GM12874 (cell line): Measurements from ENCODE around the gene POLQ.

Experiments
- TF ChIP-seq, protein P1 (sequence below): IDR thresholded peaks from 2 replicates; pipeline ENCODE4 v1.5.1; 2011; ENCODE audit warnings: low read depth, mild to moderate bottlenecking, control low read depth, low read length, moderate library complexity; ENCODE audit not compliant: insufficient read depth

Gene POLQ

DNA sequence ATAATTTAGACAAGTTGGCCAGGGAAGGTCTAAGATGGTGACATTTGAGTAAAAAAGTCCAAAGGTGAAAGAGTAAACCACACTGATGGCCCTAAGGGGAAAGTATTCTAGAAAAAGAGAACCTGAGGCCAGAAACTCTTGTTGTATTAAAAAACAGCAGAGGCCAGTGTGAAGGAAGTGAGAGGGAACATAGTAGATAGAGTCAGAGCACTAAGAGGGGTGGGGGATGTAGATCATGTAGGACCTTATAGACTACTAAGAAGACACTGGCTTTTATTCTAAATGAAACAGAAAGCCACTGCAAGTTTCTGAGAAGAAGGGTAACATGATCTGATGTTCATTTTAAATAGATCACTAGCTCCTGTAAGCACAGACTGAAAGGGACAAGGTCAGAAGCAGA, 14.5 kb downstream of the POLQ start:
- TF ChIP-seq, protein P1, sequence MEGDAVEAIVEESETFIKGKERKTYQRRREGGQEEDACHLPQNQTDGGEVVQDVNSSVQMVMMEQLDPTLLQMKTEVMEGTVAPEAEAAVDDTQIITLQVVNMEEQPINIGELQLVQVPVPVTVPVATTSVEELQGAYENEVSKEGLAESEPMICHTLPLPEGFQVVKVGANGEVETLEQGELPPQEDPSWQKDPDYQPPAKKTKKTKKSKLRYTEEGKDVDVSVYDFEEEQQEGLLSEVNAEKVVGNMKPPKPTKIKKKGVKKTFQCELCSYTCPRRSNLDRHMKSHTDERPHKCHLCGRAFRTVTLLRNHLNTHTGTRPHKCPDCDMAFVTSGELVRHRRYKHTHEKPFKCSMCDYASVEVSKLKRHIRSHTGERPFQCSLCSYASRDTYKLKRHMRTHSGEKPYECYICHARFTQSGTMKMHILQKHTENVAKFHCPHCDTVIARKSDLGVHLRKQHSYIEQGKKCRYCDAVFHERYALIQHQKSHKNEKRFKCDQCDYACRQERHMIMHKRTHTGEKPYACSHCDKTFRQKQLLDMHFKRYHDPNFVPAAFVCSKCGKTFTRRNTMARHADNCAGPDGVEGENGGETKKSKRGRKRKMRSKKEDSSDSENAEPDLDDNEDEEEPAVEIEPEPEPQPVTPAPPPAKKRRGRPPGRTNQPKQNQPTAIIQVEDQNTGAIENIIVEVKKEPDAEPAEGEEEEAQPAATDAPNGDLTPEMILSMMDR = no peak

DNA sequence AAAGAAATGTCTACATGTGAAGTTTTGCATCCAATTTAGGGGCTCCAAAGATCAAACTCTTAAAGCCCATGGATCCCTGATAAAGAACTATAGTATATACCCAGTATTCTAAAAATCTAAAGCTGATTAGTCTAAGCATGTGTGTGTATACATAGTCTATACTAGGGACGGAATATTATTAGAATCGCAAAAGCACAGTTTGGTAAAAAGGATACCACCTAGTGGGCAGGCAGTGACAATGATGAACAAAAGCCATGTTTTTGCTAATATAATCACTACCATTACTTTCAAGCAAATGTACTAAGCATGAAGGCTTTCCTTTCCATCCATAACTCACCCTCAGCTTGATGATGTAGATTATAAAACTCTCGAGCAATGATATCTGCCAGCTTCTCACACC, 16.5 kb downstream of the POLQ start:
- TF ChIP-seq, protein P1 = peak; percentile 26; the same call in 1 of the 2 replicates

DNA sequence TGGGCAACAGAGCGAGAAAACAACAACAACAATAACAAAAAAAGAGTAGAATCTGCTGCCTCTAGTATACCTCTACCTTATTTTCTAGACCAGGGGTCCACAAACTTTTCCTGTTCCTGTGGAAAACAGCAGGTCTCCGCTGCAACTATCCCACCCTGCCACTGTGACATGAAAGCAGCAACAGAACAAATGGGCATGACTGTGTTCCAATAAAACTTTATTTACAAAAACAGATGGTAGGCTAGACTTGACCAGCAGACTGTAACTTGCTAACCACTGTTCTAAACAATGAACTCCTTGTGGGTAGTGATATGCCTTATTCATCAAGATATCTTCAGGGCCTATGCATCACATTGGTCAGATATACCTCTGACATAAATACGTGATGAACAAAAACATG, 25.3 kb downstream of the POLQ start:
- TF ChIP-seq, protein P1 = no peak

DNA sequence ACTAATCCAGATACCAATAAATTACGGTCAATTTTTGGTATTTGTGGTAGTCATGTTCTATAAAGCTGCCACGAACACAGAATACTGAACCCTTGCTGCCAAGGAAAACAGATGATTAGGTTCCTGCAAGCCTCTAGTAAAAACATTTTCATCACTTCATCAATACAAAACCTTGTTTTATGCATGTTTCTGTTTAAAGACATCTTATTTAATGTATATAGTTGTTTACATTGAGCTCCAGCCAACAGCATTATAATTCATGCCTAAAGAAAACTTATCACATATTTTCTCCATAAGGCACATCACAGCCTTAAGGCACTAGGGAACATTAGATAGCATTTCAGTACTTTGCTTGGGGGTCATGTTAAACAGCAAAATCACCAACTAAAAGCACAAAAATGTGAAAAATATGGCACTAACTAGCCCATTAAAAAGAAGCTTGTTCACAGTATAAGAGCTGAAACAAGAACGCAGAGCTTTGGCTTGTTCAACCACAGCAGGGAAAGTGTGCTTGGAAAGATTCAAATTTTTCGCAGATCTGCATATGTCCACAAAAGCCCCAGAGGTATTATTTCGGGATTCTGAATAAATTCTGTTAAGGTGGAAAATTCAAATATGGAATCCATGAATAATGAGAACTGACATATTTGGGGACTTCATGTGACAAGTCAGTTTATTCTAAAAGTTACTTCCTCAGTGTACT, 27.7 kb downstream of the POLQ start:
- TF ChIP-seq, protein P1 = no peak

DNA sequence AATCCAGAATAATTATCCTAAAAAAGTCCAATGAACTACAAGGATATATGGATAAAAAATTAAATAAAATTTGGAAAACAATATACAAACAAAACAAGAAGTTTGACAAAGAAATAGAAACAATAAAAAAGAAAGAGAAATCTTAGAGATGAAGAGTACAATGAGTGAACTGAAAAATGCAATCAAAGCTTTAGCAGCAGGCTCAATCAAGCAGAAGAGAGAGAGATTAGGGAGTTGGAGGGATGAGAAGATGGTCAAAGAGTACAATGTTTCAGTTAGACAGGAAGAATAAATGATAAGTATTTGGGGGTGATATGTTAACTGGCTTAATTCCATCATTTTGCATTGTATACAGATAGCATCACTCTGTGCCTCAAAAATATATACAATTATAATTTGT, 29.9 kb downstream of the POLQ start:
- TF ChIP-seq, protein P1 = no peak

DNA sequence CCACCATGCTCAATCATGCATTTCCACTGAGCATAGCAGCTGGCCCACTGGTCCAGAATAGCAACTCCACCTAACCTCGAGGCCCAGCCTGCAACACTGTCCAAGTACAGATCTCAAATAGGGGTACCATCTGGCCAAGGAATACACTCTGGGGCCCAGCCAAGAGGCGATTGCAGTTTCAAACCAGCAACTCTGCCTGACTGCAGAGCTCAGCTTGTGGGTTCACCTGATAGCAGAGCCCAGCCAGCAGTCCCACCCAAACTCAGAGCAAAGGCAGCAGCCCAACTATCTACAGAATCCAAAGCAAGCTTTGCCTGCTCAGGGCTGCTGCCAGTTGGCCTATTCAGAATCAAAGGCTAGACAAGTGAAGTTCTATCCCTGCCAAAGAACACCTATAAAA, 30.5 kb downstream of the POLQ start:
- TF ChIP-seq, protein P1 = no peak

DNA sequence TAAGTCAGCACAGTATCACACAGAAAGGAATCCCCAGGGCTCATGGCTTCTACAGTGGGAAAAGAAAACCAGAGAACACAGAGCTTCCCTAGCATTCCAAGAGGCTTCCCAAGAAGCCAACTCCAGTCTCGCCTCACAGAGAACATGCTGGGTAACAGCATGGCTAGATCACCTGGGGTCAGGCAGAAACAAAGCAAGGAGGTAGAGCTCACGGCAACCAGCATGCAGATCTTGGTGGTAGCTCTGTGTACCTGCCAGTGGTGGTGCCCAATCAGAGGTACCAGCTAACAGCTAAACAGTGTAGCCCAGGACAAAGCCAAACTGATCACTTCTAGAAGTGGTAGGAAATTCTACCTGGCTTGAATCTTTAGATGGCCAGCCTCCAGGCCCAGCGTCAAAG, 31.3 kb downstream of the POLQ start:
- TF ChIP-seq, protein P1 = no peak
